ENCODE data around the gene LY86. TPM values are rescaled to one million over a fixed set of nuclear protein-coding genes. Genes with fewer than 3 reads are reported as not detected.
A peak's percentile ranks its signal among the peaks of the same experiment; 100 is the strongest.

LY86 gene
- total RNA-seq, 4 donors from 2014 or later, result 1.2 to 2.8 TPM; not detected in 2

- TF ChIP-seq POLR2A (IDR thresholded peaks at IDR 0.05) (no peak), CTCF (IDR thresholded peaks at IDR 0.05) (no peak)
- intact Hi-C loops (cut with DNase I), result no loop called here
- H3K4me3 ChIP-seq (replicated peaks in 1 of 3), result no peak overlapping the region
- no peaks in the 10 kb centered on the region for H3K27me3 ChIP-seq
- no peaks in the 10 kb centered on the region for H3K9me3 ChIP-seq
- peak; percentile 38 to 52 for DNase-seq
- no peaks in the 10 kb centered on the region for H3K36me3 ChIP-seq
- peaks cover 3 to 23% of the 10 kb centered on the region in 2 donors for H3K4me1 ChIP-seq
- WGBS, 2 donors, result 52 to 59% methylated on average over 11 of the region's 11 CpGs
- H3K27ac ChIP-seq, result no peak overlapping the region
These were observed 90.3 kb downstream of the LY86 start for GRCh38 chr6:6678811-6679210.

- no peak for TF ChIP-seq CTCF (IDR thresholded peaks at IDR 0.05)
- no peak for TF ChIP-seq POLR2A (IDR thresholded peaks at IDR 0.05)
- Histone ChIP-seq H3K4me1 (peaks cover 3 to 23% of the 10 kb centered on the region in 2 donors), H3K4me3 (replicated peaks in 1 of 3) (no peak overlapping the region), H3K36me3 (no peaks in the 10 kb centered on the region), H3K27ac (peak overlapping the region in 1 of 3 donors; percentile 4), H3K9me3 (no peaks in the 10 kb centered on the region), H3K27me3 (no peaks in the 10 kb centered on the region)
- intact Hi-C loops (cut with DNase I), result loop anchor here (10.0 kb wide), 1 partner anchor 565 kb away; no protein-coding TSS in a partner anchor
- no peak for DNase-seq
- WGBS, 2 donors, result 63 to 70% methylated on average over 5 of the region's 5 CpGs
These were observed 91.1 kb downstream of the LY86 start for GRCh38 chr6:6679633-6680032.

GRCh38 chr6:6680526-6680925 is 92.0 kb downstream of the LY86 start:
- TF ChIP-seq POLR2A (IDR thresholded peaks at IDR 0.05) (no peak), CTCF (IDR thresholded peaks at IDR 0.05) (no peak)
- intact Hi-C loops (cut with DNase I), result loop anchor here (10.0 kb wide), 1 partner anchor 564 kb away; no protein-coding TSS in a partner anchor
- no peak overlapping the region for H3K27ac ChIP-seq
- H3K27me3 ChIP-seq, result no peaks in the 10 kb centered on the region
- no peaks in the 10 kb centered on the region for H3K9me3 ChIP-seq
- H3K36me3 ChIP-seq, result no peaks in the 10 kb centered on the region
- no peak for DNase-seq
- peaks cover 3 to 23% of the 10 kb centered on the region in 2 donors for H3K4me1 ChIP-seq
- H3K4me3 ChIP-seq (replicated peaks in 1 of 3), result no peak overlapping the region

- Histone ChIP-seq H3K36me3 (no peaks in the 10 kb centered on the region), H3K4me3 (replicated peaks in 1 of 3) (no peak overlapping the region), H3K27me3 (no peaks in the 10 kb centered on the region), H3K9me3 (no peaks in the 10 kb centered on the region), H3K27ac (no peak overlapping the region), H3K4me1 (peaks cover 3 to 23% of the 10 kb centered on the region in 2 donors)
- intact Hi-C loops (cut with DNase I), result loop anchor here (10.0 kb wide), 1 partner anchor 564 kb away; no protein-coding TSS in a partner anchor
- no peak for TF ChIP-seq CTCF (IDR thresholded peaks at IDR 0.05)
- TF ChIP-seq POLR2A (IDR thresholded peaks at IDR 0.05), result no peak
- WGBS, 2 donors, result 93 to 94% methylated on average over 11 of the region's 11 CpGs
- no peak for DNase-seq
These were observed 92.7 kb downstream of the LY86 start for GRCh38 chr6:6681075-6681849.

GRCh38 chr6:6682225-6682624 is 93.7 kb downstream of the LY86 start:
- H3K9me3 ChIP-seq, result no peaks in the 10 kb centered on the region
- no peak overlapping the region for H3K27ac ChIP-seq
- no peaks in the 10 kb centered on the region for H3K27me3 ChIP-seq
- no peak overlapping the region for H3K4me3 ChIP-seq (replicated peaks in 1 of 3)
- H3K36me3 ChIP-seq, result no peaks in the 10 kb centered on the region
- peaks cover 3 to 26% of the 10 kb centered on the region in 2 donors for H3K4me1 ChIP-seq
- WGBS, 2 donors, result 71 to 87% methylated on average over 3 of the region's 3 CpGs
- intact Hi-C loops (cut with DNase I), result loop anchor here (10.0 kb wide), 1 partner anchor 563 kb away; no protein-coding TSS in a partner anchor
- DNase-seq, result no peak
- TF ChIP-seq POLR2A (IDR thresholded peaks at IDR 0.05), result no peak
- no peak for TF ChIP-seq CTCF (IDR thresholded peaks at IDR 0.05)

All from thyroid gland (tissue), 4 donors.